Hindlimb muscle (tissue), 1 donor: Measurements from ENCODE around the gene TMEM40. TPM values are rescaled to one million over a fixed set of nuclear protein-coding genes. Genes with fewer than 3 reads are reported as not detected.
"Not testable (repeated sequence)": the region's sequence is repeated elsewhere in the genome, so short reads cannot be mapped to it uniquely, and the experiment has no call there.

Experiments used
- DNase-seq: peaks from one replicate; pipeline ENCODE4 v3.0.0-alpha.2; 2013
- polyA plus RNA-seq: library from polyadenylated mRNA; unstranded; fragments of 120-200 nt; gene quantifications from one replicate; pipeline ENCODE4 v1.2.1, GENCODE V29; 2013; ENCODE audit not compliant: insufficient read length

TMEM40 gene
- polyA plus RNA-seq, 1 donor, result 18.9 TPM

- no peak for DNase-seq
These were observed 8.8 kb downstream of the TMEM40 start for GRCh38 chr3:12750223-12750622.

DNA sequence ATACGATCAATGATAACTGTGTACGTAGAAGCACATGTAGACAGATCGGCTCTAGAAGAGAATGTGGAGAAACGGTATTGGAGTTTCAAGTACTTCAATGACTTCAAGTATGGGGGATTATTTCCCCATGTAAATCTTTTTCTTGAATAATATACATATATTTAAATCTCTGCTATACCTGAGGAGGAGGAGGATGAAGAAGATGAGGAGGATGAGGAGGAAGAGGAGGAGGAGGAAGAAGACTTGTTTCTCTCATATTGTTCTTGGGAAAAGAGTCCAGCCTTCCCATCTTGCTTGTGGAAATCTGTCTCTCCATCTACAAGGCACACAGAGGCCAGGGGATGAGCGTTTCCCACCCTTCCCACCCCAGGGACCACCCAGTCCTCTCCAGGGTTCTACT is 10.6 kb downstream of the TMEM40 start:
- DNase-seq, result no peak

GRCh38 chr3:12746419-12746818 is 12.6 kb downstream of the TMEM40 start:
- DNase-seq, result no peak

- no peak for DNase-seq
These were observed 14.7 kb downstream of the TMEM40 start for GRCh38 chr3:12744326-12744725.

DNA sequence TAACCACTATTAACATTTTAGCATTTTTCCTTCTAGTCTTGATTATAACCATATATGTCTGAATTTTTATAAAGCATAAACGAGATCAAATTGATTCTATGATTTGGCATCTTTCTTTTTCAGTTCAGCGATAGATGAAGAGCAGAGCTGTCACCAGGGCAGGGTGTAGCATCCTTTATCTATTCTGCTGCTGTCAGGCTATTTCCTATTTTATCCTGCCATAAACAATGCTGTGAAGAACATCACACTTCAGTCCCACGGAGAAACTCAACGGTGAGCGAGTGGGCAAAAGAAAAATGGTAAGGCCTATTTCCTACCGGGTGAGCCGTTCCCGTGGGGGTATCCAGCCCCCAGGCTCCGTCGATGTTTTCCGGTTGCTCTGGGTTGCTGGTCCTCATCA is 15.5 kb downstream of the TMEM40 start:
- DNase-seq, result no peak

DNA sequence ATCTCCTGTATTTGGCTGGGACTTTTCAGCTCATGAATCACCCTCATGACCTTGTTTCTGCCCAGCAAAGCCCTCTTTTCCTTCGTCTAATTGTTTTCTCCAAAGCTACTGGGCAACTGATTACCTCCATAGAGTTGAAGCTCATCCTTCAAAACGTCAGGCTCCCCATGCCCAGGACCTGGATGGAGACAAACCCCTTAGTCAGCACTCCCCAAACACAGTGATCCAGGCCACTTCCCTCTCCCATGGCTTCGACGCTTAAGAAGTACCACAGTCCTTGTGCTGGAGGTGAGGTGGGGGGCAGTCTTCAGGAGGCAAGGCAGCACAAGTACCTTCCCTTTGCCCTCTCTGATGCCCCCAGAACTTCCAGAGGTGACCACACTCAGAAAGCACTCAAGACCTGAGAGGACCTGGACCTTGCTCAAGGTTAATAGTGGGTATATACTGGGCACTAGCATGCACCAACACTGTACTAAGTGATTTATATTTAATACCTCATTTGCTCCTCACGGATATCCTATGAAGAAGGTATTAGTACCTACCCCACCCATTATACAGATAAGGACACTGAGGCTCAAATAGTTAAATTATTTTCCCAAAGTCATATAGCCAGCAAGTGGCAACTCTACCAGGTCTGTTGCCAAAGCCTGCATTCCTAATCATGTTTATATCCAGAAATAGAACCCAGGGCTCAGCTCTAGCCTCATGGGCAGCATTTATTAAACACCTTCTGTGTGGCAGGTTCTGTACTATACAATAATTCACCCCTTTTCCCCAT is 16.5 kb downstream of the TMEM40 start:
- DNase-seq, result no peak

DNA sequence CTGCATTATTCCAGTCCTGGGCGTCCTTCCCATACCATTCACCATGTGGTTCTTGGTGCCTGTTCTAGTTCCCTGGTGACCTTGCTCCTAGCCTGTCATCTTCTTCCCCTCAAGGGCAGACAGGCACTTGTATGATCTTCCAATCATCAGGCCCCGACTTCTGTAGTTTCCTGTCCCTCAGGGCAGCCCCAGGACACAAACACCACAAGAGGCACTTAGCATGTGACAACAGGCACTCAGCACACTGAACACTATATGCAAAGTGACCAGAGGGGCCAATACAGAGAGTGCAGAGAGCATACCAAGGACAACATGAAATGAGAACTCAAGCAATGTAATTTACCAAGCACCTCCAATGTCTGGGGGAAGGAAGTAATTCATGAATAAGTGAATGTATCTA is 17.9 kb downstream of the TMEM40 start:
- DNase-seq, result no peak

- no peak for DNase-seq
These were observed 21.2 kb downstream of the TMEM40 start for GRCh38 chr3:12737833-12738232.

- DNase-seq, result no peak
These were observed 21.7 kb downstream of the TMEM40 start for GRCh38 chr3:12737319-12737718.

GRCh38 chr3:12734960-12735359 is 24.1 kb downstream of the TMEM40 start:
- DNase-seq, result no peak

- no peak for DNase-seq
These were observed 25.5 kb downstream of the TMEM40 start for GRCh38 chr3:12733566-12733965.

DNA sequence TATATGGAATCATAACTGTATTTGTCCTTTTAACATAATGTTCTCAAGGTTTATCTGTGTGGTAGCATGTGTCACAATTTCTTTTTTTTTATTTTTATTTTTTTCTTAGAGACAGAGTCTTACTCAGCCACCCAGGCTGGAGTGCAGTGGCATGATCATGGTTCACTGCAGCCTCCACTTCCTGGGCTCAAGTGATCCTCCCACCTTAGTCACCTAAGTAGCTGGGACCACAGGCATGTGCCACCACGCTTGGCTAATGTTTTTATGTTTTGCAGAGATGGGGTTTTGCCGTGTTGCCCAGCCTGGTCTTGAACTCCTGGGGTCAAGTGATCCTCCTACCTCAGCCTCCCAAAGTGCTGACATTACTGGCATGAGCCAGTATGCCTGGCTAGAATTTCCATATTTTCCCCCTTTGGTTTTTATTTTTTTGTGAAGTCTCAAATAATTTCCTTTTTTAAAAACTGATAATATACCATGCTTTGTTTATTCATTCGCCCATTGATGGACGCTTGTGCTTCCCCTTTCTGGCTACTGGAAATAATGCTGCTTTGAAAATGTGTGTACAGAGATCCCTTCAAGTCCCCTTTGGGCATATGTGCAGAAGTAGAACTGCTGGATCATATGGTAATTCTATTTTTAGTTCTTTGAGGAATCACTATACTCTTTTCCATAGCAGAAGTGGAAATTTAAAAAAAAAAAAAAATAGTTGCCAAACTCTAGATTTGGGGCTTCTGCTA is 28.4 kb downstream of the TMEM40 start:
- DNase-seq, result no peak

GRCh38 chr3:12729051-12729651 is 29.9 kb downstream of the TMEM40 start:
- DNase-seq, result peak; percentile 67

DNA sequence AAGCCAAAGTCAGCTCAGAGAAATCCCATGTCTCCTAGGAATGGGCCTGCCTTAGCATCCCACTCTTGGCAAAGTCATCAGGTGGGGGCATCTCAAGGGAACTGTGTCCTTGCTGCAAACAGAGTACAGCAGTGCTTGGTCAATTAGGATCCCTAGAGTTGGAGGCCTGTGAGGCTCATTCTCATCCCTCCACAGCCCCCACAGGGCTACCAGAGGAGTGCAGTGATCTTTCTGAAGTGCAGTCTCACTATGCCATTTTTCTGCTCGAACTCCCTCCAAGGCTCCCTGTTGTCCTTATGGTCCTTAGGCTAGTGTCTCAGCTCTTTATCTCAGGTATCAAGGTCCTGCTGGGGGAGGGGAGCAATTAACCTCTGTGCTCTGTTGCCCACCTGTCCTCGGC is 31.1 kb downstream of the TMEM40 start:
- no peak for DNase-seq

GRCh38 chr3:12727481-12727880 is 31.6 kb downstream of the TMEM40 start:
- no peak for DNase-seq

GRCh38 chr3:12725436-12725835 is 33.6 kb downstream of the TMEM40 start:
- no peak for DNase-seq

DNA sequence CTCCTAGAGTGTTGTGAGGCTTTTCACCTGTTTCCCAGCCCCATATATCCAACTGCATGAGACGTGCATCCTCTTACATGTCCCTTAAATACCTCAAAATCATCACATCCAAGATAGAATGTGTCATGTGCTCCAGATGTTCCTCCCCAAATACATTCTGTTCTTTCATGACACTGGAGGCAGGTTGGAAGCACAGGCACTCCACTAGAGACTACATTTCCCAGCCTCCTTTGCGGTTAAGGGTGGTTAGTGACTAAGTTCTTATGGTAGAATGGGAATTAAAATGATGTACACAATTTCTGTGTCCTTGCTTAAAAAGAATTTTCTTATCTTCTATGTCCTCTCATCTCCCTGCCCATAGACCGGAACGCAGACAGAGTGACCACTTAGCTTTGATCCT is 34.3 kb downstream of the TMEM40 start:
- no peak for DNase-seq

DNA sequence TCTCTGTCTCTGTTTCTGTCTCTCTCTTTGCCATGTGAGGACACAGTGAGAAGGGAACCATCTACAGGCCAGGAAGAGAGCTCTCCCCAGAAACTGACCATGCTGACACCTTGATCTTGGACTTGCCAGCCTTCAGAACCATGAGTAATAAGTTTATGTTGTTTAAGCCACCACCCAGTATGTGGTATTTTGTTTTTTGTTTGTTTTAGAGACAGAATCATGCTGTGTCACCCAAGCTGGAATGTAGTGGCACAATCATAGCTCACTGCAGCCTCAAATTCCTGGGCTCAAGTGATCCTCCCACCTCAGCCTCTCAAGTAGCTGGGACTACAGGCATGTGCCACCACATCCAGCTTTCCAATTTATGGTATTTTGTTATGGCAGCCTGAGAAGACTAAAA is 35.7 kb downstream of the TMEM40 start:
- not testable (repeated sequence) for DNase-seq

GRCh38 chr3:12722226-12722625 is 36.8 kb downstream of the TMEM40 start:
- DNase-seq, result no peak

DNA sequence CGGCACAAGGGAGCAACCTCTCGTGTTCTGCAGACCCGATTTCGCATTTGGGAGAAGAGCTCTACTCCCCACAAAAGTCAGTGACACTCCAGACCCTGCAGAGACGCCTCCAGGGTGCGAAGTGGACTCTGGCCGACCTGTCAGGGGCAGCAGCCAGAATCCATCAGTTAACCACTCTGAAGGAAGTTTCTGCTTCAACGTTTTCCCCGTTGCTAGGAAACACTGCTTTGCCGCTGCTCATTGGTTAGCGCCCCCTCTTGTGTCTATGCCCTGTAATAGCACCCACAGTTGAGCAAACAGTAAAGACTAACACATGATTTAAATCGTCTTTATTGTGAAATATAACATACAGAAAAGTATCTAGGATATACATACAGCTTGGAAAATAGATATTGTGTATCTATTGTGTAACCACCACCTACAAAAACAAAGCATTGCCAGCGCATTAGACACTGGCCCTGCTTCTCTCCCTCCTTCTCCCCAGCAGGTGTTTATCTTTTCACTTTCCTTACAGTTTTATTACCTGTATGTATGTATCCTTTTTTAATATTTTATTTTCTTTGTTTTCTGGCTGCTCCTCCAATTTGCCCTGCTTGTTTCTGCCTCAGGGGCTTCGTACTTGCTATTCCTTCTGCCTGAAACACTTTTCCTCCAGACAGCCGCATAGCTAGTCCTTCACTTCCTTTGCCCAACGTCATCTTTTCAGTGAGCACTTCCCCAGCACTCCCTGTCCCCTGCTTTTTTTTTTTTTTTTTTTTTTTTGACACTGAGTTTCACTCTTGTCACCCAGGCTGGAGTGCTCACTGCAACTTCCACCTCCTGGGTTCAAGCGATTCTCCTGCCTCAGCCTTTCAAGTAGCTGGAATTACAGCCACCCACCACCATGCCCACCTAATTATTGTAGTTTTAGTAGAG is 38.8 kb downstream of the TMEM40 start:
- peak; percentile 90 for DNase-seq

- no peak for DNase-seq
These were observed 39.5 kb downstream of the TMEM40 start for GRCh38 chr3:12719541-12719940.

DNA sequence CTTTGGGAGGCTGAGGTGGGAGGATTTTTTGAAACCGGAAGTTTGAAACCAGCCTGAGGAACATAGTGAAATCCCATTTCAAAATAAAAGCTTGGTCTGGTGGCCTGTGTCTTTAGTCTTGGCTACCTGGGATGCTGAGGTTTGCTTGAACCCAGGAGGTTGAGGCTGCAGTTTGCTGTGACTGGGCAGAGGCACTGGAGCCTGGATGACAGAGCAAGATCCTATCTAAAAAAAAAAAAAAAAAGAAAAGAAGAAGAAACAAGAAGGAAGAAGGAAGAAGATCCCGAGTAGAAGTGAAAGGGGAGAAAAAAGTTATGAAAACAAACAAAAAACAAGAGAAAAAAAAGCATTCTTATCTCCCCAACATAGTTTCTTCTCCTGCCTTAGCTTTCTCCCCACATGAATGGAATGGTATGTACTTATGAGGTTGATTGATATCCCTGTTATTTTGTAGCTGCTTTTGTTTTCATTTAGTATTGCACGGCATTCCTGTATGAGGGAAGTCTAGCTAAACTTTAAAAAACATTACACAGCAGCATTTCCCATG is 42.4 kb downstream of the TMEM40 start:
- no peak for DNase-seq
